WI38 (cell line): Measurements from ENCODE around the gene CLDN1.

Source experiments
- H3K4me3 ChIP-seq: 2 replicates; pipeline ENCODE4 v1.5.1; 2011; ENCODE audit warnings: low read depth, mild to moderate bottlenecking, control low read depth, low read length
- TF ChIP-seq, protein P1 (sequence below): IDR thresholded peaks from 2 replicates; pipeline ENCODE4 v1.5.1; 2012; ENCODE audit warnings: low read depth, mild to moderate bottlenecking, control low read depth, low read length

Gene CLDN1

DNA sequence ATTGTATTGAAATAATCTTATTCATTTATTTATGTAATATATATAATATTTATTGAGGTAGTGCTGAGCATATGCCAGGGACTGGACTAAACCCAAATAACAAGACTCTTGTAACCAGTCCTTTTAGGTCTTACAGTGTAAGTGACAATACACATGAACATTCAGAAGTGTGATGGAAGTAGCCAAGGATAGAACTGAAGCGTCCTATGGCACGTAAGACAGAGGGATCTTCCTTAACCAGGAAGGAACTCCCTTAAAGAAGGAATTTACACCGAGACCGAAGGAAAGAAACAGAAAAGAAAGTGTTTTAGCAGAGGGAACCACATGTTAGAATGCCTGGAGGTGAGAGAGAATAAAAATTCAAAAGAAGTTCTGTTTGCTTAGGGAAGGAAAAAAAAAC is 23.6 kb upstream of the CLDN1 start:
- TF ChIP-seq, protein P1, sequence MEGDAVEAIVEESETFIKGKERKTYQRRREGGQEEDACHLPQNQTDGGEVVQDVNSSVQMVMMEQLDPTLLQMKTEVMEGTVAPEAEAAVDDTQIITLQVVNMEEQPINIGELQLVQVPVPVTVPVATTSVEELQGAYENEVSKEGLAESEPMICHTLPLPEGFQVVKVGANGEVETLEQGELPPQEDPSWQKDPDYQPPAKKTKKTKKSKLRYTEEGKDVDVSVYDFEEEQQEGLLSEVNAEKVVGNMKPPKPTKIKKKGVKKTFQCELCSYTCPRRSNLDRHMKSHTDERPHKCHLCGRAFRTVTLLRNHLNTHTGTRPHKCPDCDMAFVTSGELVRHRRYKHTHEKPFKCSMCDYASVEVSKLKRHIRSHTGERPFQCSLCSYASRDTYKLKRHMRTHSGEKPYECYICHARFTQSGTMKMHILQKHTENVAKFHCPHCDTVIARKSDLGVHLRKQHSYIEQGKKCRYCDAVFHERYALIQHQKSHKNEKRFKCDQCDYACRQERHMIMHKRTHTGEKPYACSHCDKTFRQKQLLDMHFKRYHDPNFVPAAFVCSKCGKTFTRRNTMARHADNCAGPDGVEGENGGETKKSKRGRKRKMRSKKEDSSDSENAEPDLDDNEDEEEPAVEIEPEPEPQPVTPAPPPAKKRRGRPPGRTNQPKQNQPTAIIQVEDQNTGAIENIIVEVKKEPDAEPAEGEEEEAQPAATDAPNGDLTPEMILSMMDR, result no peak

GRCh38 chr3:190345027-190345821 is 23.0 kb upstream of the CLDN1 start:
- H3K4me3 ChIP-seq, result peak overlapping the region; percentile 43

More for the DNA sequence above, 23.6 kb upstream of the CLDN1 start:
- H3K4me3 ChIP-seq, result peak overlapping the region; percentile 43

GRCh38 chr3:190340071-190340470 is 17.8 kb upstream of the CLDN1 start:
- H3K4me3 ChIP-seq, result no peak overlapping the region
- TF ChIP-seq, protein P1, result no peak

More at GRCh38 chr3:190345027-190345821, 23.0 kb upstream of the CLDN1 start:
- TF ChIP-seq, protein P1, result no peak

GRCh38 chr3:190339130-190339529 is 16.9 kb upstream of the CLDN1 start:
- TF ChIP-seq, protein P1, result no peak
- H3K4me3 ChIP-seq, result no peak overlapping the region

DNA sequence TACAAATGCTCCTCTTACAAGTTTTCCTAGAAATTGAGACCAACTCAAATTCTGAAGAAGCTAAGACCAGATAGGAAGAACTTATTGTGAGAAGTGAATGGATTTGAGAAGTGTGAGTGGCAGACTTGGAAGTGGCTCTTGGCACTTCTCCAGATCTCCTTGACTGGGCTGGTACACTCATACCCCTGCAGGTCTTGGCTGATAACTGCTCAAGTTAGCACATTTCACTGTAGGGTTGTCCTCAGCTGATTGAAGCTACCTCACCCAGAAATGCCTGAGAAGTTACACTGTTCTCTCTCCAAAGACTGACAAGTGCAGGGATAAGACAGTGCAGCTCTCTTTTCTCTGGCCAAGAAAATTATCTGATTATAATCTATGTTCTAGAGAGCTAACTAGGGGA is 16.5 kb upstream of the CLDN1 start:
- TF ChIP-seq, protein P1, result no peak
- H3K4me3 ChIP-seq, result no peak overlapping the region

DNA sequence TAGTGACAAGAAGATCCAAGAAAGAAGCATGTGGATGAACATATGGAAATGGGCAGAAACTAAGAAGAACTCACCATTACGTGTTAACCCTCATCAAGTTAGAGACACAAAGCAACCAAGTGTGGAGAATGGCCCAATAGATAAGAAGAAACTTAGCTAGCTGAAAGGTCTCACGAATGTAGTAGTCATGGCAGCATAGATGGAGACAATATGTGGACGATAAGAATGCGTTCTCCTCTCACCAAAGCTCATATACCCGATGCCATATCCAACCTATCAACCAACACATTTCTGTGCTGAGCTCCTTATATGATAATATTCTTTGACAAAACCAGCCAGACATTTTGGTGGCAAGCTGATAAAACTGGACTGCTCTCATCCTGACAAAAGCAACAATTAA is 15.1 kb upstream of the CLDN1 start:
- TF ChIP-seq, protein P1, result no peak
- H3K4me3 ChIP-seq, result no peak overlapping the region

GRCh38 chr3:190336516-190337189 is 14.4 kb upstream of the CLDN1 start:
- TF ChIP-seq, protein P1, result no peak

More at GRCh38 chr3:190336516-190337189, 14.4 kb upstream of the CLDN1 start:
- no peak overlapping the region for H3K4me3 ChIP-seq
